ENCODE data around the gene OPA1. TPM values are rescaled to one million over a fixed set of nuclear protein-coding genes. Genes with fewer than 3 reads are reported as not detected.

The OPA1 gene
- total and polyA plus RNA-seq, 2 of the 4 experiments (the other 2 are of a cell fraction): 17.8 to 73.7 TPM

- H3K9ac ChIP-seq (ENCODE audit: low read depth, low read length): no peak overlapping the region
- intact Hi-C loops (cut with micrococcal nuclease) (no loop called here), dilution Hi-C loops (cut with HindIII; ENCODE audit: low sequenced_read_pairs, unreplicated experiment) (no loop called here), in situ Hi-C loops (cut with MboI; ENCODE audit: low sequenced_read_pairs) (no loop called here)
- no peaks in the 10 kb centered on the region for H3K36me3 ChIP-seq (ENCODE audit: control insufficient read depth, insufficient read depth, low read length)
- no peaks in the 10 kb centered on the region for H3K9me1 ChIP-seq (ENCODE audit: insufficient read depth, low read length)
- no peak overlapping the region for H3K27ac ChIP-seq (ENCODE audit: insufficient read depth, low read length)
- no peak overlapping the region for H2BK5ac ChIP-seq (ENCODE audit: low read depth, low read length, poor library complexity, severe bottlenecking)
- no peak overlapping the region for H2AK5ac ChIP-seq (ENCODE audit: low read depth, low read length)
- no peaks in the 10 kb centered on the region for H3K79me1 ChIP-seq (ENCODE audit: low read depth in 1 of 2, low read length in 2 of 2)
- H4K5ac ChIP-seq (ENCODE audit: low read depth, low read length): no peak overlapping the region
- POLR2A ChIA-PET (ENCODE audit: unreplicated experiment): no interaction called here
- H4K91ac ChIP-seq (ENCODE audit: insufficient read depth, low read depth, low read length): no peak overlapping the region
- no peak overlapping the region for H2BK20ac ChIP-seq (ENCODE audit: low read depth, low read length)
- H3K4me3 ChIP-seq (ENCODE audit: insufficient read depth, low read depth, low read length): no peak overlapping the region
- ATAC-seq (ENCODE audit: low read depth): no peak
- H4K8ac ChIP-seq (ENCODE audit: low read depth in 2 of 2, low read length in 2 of 2): no peak overlapping the region
- CTCF ChIA-PET: no interaction called here
- no peak for DNase-seq
- no peak overlapping the region for H3K14ac ChIP-seq (replicated peaks; ENCODE audit: low read depth, low read length)
- no peak overlapping the region for H2AK9ac ChIP-seq (replicated peaks; ENCODE audit: low read depth, low read length, poor library complexity)
- no peak overlapping the region for H2BK15ac ChIP-seq (ENCODE audit: low read depth, low read length)
- BruUV-seq (replicated peaks): no TSS peak
- H3K4ac ChIP-seq (ENCODE audit: low read depth, low read length): no peak overlapping the region
- no peaks in the 10 kb centered on the region for H3K9me3 ChIP-seq (ENCODE audit: control insufficient read depth, insufficient read depth, low read length)
- H3K4me1 ChIP-seq (ENCODE audit: control insufficient read depth, insufficient read depth, low read length): no peaks in the 10 kb centered on the region
- TF ChIP-seq RAD21 (IDR thresholded peaks at IDR 0.05; ENCODE audit: low read length) (no peak), MXI1 (IDR thresholded peaks at IDR 0.05; ENCODE audit: borderline replicate concordance, low read depth, low read length) (no peak), MAFK (IDR thresholded peaks at IDR 0.05; ENCODE audit: low read depth, low read length) (no peak), RCOR1 (IDR thresholded peaks at IDR 0.05; ENCODE audit: insufficient replicate concordance, low read length) (no peak), CTCF (conservative IDR thresholded peaks at IDR 0.05; ENCODE audit: low read depth, low read length) (no peak), FOS (IDR thresholded peaks at IDR 0.05; ENCODE audit: low read depth, low read length) (no peak)
- no peak overlapping the region for H3K56ac ChIP-seq (ENCODE audit: extremely low read depth, insufficient read depth, low read length)
- H3K4me2 ChIP-seq (ENCODE audit: low read depth, low read length): no peak overlapping the region
- H3K27me3 ChIP-seq (ENCODE audit: control insufficient read depth, insufficient read depth, low read length): no peaks in the 10 kb centered on the region
- H3K18ac ChIP-seq (ENCODE audit: low read depth, low read length): no peak overlapping the region
- H4K20me1 ChIP-seq (ENCODE audit: insufficient read depth, low read length): no peaks in the 10 kb centered on the region
- no peak overlapping the region for H2BK120ac ChIP-seq (ENCODE audit: low read depth, low read length)
- no peak overlapping the region for H3K23ac ChIP-seq (ENCODE audit: low read depth, low read length)
- no peak overlapping the region for H2AFZ ChIP-seq (replicated peaks; ENCODE audit: low read length, poor library complexity)
Measured at GRCh38 chr3:193546129-193546528, 46.9 kb upstream of the OPA1 start.
